HepG2 (cell line): ENCODE results near the gene FOXR1. TPM values are rescaled to one million over a fixed set of nuclear protein-coding genes. Genes with fewer than 3 reads are reported as not detected.

Experiments
- ATM ChIP-seq: fragments of 450-650 bp; IDR thresholded peaks from 2 replicates; pipeline ENCODE4 v1.7.1; 2017; ENCODE audit warnings: mild to moderate bottlenecking, borderline replicate concordance
- CCDC6 ChIP-seq: sonication (generic); formaldehyde crosslinking; IDR thresholded peaks from 2 replicates; pipeline ENCODE4 v1.8.1; 2022; ENCODE audit warnings: mild to moderate bottlenecking, missing genetic modification reagents, moderate library complexity
- CHD2 ChIP-seq: IDR thresholded peaks from 2 replicates; pipeline ENCODE4 v1.6.1; 2011; ENCODE audit warnings: low read depth, low read length, improper control_type of control experiment
- HNRNPH1 ChIP-seq: fragments of 200-400 bp; formaldehyde crosslinking; optimal IDR thresholded peaks from 2 replicates; pipeline ENCODE3; 2017; ENCODE audit warnings: mild to moderate bottlenecking, low read depth, low read length
- KLF16 ChIP-seq, 2 experiments: sonication (generic) in 1 of 2; formaldehyde crosslinking in 1 of 2; IDR thresholded peaks; 2 replicates each; pipeline versions ENCODE4 v1.6.1 to v1.8.0; 2016 to 2023; ENCODE audit warnings: missing genetic modification reagents in 2 of 2, missing compliant biosample characterization in 1 of 2
- SALL2 ChIP-seq: sonication (generic); formaldehyde crosslinking; IDR thresholded peaks from 2 replicates; pipeline ENCODE4 v1.8.1; 2023; ENCODE audit warnings: mild to moderate bottlenecking, missing genetic modification reagents, inconsistent platforms
- SIX1 ChIP-seq: sonication (generic); formaldehyde crosslinking; IDR thresholded peaks from 2 replicates; pipeline ENCODE4 v1.4.0; 2020; ENCODE audit warnings: missing genetic modification reagents, borderline replicate concordance
- SRSF1 ChIP-seq: fragments of 200-400 bp; formaldehyde crosslinking; optimal IDR thresholded peaks from 2 replicates; pipeline ENCODE3; 2017; ENCODE audit warnings: mild to moderate bottlenecking, low read depth, low read length, moderate library complexity
- TCF7 ChIP-seq: sonication (generic); IDR thresholded peaks from 2 replicates; pipeline ENCODE4 v1.6.1; 2016; ENCODE audit warnings: antibody characterized with exemption, low read depth
- ZBTB2 ChIP-seq: sonication (generic); formaldehyde crosslinking; IDR thresholded peaks from 2 replicates; pipeline ENCODE4 v1.8.0; 2022; ENCODE audit warnings: low read depth, missing genetic modification reagents
- ZNF253 ChIP-seq: sonication (generic); formaldehyde crosslinking; IDR thresholded peaks from 2 replicates; pipeline ENCODE4 v1.8.0; 2022; ENCODE audit warnings: mild to moderate bottlenecking, missing genetic modification reagents, borderline replicate concordance
- ZNF3 ChIP-seq: IDR thresholded peaks from 2 replicates; pipeline ENCODE4 v1.7.0; 2017; ENCODE audit warnings: inconsistent platforms
- ZNF30 ChIP-seq: sonication (generic); formaldehyde crosslinking; IDR thresholded peaks from 2 replicates; pipeline ENCODE4 v1.5.0; 2020; ENCODE audit warnings: mild to moderate bottlenecking, missing genetic modification reagents
- ZNF761 ChIP-seq: sonication (generic); formaldehyde crosslinking; conservative IDR thresholded peaks from 2 replicates; pipeline ENCODE4 v1.4.0; 2020; ENCODE audit warnings: mild to moderate bottlenecking, missing genetic modification reagents
- ZNF773 ChIP-seq: sonication (generic); formaldehyde crosslinking; IDR thresholded peaks from 2 replicates; pipeline ENCODE4 v1.4.0; 2020; ENCODE audit warnings: missing genetic modification reagents, borderline replicate concordance
- ZSCAN12 ChIP-seq: sonication (generic); formaldehyde crosslinking; IDR thresholded peaks from 2 replicates; pipeline ENCODE4 v1.9.0; 2021; ENCODE audit warnings: mild to moderate bottlenecking, missing genetic modification reagents
- polyA plus RNA-seq, 8 experiments: library from polyadenylated mRNA; depleted of rRNA in 3 of 8; stranded (reverse) in 7 of 8; unstranded in 1 of 8; fragments of >200 nt; fragmentation: Illumina TruSeq in 4 of 8; extraction: Trizol in 4 of 8; gene quantifications; 2 replicates each; pipeline versions ENCODE4 v1.2.1 to v1.2.3, GENCODE V29; 2011 to 2016; ENCODE audit warnings: low read depth in 4 of 8, missing spikeins in 1 of 8, mixed read lengths in 1 of 8; ENCODE audit not compliant: insufficient read depth in 1 of 8
- total RNA-seq, 5 experiments: library from RNA; depleted of rRNA; stranded (reverse); fragments of >200 nt; fragmentation: Illumina TruSeq; extraction: Trizol; gene quantifications; 2 replicates each; pipeline ENCODE4 v1.2.3, GENCODE V29; 2016; ENCODE audit warnings: low read depth in 1 of 5
- TF ChIP-seq, protein P1 (sequence below): sonication (generic); formaldehyde crosslinking; IDR thresholded peaks from 2 replicates; pipeline ENCODE4 v1.9.0; 2021; ENCODE audit warnings: missing genetic modification reagents, mild to moderate bottlenecking, borderline replicate concordance
- TF ChIP-seq, protein P2 (sequence below): sonication (generic); formaldehyde crosslinking; IDR thresholded peaks from 2 replicates; pipeline ENCODE4 v1.4.0; 2020; ENCODE audit warnings: missing genetic modification reagents, borderline replicate concordance
- TF ChIP-seq, protein P3 (sequence below): sonication (generic); formaldehyde crosslinking; IDR thresholded peaks from 2 replicates; pipeline ENCODE4 v1.5.0; 2020; ENCODE audit warnings: missing genetic modification reagents, mild to moderate bottlenecking, borderline replicate concordance
- TF ChIP-seq, protein P4 (sequence below): sonication (generic); formaldehyde crosslinking; IDR thresholded peaks from 2 replicates; pipeline ENCODE4 v1.5.1; 2020; ENCODE audit warnings: mild to moderate bottlenecking, missing genetic modification reagents

FOXR1 gene
- total and polyA plus RNA-seq, 2 of the 13 experiments (the other 11 are each of a cell fraction or from before 2014, with no cell fraction given), result not detected

GRCh38 chr11:118997627-118998387, 26.2 kb downstream of the FOXR1 start, which contains the start of gene CENATAC (continued):
- TF ChIP-seq, protein P1, sequence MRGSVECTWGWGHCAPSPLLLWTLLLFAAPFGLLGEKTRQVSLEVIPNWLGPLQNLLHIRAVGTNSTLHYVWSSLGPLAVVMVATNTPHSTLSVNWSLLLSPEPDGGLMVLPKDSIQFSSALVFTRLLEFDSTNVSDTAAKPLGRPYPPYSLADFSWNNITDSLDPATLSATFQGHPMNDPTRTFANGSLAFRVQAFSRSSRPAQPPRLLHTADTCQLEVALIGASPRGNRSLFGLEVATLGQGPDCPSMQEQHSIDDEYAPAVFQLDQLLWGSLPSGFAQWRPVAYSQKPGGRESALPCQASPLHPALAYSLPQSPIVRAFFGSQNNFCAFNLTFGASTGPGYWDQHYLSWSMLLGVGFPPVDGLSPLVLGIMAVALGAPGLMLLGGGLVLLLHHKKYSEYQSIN (CRISPR knock-in tag), result no peak
- TF ChIP-seq SRSF1 (no peak), ZNF253 (no peak; the same call in 1 of the 2 replicates), KLF16 (CRISPR knock-in tag; IDR thresholded peaks at IDR 0.05) (peak in 1 of 2 experiments; percentile 80; a peak in 2 of 4 replicates), ZNF773 (CRISPR knock-in tag) (no peak), ZNF761 (CRISPR knock-in tag) (no peak), ZNF30 (CRISPR knock-in tag) (no peak), CCDC6 (CRISPR knock-in tag) (no peak), SIX1 (CRISPR knock-in tag) (no peak), TCF7 (no peak), ZSCAN12 (CRISPR knock-in tag) (no peak), HNRNPH1 (no peak), ZNF3 (CRISPR knock-in tag) (no peak), SALL2 (CRISPR knock-in tag) (no peak), ATM (no peak), CHD2 (no peak), ZBTB2 (CRISPR knock-in tag) (peak; percentile 73; the same call in 1 of the 2 replicates)
- TF ChIP-seq, protein P2, sequence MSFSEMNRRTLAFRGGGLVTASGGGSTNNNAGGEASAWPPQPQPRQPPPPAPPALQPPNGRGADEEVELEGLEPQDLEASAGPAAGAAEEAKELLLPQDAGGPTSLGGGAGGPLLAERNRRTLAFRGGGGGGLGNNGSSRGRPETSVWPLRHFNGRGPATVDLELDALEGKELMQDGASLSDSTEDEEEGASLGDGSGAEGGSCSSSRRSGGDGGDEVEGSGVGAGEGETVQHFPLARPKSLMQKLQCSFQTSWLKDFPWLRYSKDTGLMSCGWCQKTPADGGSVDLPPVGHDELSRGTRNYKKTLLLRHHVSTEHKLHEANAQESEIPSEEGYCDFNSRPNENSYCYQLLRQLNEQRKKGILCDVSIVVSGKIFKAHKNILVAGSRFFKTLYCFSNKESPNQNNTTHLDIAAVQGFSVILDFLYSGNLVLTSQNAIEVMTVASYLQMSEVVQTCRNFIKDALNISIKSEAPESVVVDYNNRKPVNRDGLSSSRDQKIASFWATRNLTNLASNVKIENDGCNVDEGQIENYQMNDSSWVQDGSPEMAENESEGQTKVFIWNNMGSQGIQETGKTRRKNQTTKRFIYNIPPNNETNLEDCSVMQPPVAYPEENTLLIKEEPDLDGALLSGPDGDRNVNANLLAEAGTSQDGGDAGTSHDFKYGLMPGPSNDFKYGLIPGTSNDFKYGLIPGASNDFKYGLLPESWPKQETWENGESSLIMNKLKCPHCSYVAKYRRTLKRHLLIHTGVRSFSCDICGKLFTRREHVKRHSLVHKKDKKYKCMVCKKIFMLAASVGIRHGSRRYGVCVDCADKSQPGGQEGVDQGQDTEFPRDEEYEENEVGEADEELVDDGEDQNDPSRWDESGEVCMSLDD (CRISPR knock-in tag), result peak; percentile 29
- TF ChIP-seq, protein P3, sequence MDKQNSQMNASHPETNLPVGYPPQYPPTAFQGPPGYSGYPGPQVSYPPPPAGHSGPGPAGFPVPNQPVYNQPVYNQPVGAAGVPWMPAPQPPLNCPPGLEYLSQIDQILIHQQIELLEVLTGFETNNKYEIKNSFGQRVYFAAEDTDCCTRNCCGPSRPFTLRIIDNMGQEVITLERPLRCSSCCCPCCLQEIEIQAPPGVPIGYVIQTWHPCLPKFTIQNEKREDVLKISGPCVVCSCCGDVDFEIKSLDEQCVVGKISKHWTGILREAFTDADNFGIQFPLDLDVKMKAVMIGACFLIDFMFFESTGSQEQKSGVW (CRISPR knock-in tag), result no peak
- TF ChIP-seq, protein P4, sequence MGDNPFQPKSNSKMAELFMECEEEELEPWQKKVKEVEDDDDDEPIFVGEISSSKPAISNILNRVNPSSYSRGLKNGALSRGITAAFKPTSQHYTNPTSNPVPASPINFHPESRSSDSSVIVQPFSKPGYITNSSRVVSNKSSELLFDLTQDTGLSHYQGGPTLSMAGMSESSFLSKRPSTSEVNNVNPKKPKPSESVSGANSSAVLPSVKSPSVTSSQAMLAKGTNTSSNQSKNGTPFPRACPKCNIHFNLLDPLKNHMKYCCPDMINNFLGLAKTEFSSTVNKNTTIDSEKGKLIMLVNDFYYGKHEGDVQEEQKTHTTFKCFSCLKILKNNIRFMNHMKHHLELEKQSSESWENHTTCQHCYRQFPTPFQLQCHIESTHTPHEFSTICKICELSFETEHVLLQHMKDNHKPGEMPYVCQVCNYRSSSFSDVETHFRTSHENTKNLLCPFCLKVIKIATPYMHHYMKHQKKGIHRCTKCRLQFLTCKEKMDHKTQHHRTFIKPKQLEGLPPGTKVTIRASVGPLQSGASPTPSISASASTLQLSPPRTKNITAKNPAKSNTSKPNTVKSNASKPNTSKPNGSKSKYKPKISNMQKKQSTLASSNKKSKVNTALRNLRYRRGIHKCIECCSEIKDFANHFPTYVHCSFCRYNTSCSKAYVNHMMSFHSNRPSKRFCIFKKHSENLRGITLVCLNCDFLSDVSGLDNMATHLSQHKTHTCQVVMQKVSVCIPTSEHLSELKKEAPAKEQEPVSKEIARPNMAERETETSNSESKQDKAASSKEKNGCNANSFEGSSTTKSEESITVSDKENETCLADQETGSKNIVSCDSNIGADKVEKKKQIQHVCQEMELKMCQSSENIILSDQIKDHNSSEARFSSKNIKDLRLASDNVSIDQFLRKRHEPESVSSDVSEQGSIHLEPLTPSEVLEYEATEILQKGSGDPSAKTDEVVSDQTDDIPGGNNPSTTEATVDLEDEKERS, result no peak; the same call in 1 of the 2 replicates
